Inferior parietal cortex (tissue), 1 donor: ENCODE results near the gene ZNFX1.
"Not testable (repeated sequence)": the region's sequence is repeated elsewhere in the genome, so short reads cannot be mapped to it uniquely, and the experiment has no call there.

Source experiments
- DNase-seq: peaks from one replicate; pipeline ENCODE4 v3.0.0-alpha.2; 2016; ENCODE audit errors: extremely low spot score

Gene ZNFX1

GRCh38 chr20:49210101-49210756 is 67.6 kb downstream of the ZNFX1 start:
- no peak for DNase-seq

- DNase-seq: no peak
Measured at GRCh38 chr20:49207076-49207475, 70.8 kb downstream of the ZNFX1 start.

DNA sequence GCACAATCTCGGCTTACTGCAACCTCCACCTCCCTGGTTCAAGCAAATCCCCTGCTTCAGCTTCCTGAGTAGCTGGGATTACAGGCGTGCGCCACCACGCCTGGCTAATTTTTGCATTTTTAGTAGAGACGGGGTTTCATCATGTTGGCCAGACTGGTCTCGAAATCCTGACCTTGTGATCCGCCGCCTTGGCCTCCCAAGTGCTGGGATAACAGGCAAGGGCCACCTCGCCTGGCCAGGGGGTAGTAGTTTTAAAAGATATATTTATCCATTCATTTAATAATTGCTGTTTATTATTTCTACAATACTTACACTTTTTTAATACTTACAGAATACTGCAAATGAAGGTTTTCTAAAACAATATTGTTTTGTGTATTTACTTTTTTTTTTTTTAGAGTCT is 74.1 kb downstream of the ZNFX1 start:
- no peak for DNase-seq

DNA sequence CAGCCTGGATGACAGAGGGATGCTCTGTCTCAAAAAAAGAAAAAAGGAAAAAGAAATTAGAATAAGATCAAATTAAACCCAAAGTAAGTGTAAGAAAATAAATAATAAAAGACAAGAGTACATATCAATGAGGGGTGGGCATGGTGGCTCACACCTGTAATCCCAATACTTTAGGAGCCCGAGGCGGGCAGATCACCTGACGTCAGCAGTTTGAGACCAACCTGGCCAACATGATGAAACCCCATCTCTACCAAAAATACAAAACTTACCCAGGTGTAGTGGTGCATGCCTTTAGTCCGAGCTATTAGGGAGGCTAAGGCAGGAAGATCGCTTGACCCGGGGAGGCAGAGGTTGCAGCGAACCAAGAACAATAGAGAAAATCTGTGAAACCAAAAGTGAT is 74.8 kb downstream of the ZNFX1 start:
- no peak for DNase-seq

DNA sequence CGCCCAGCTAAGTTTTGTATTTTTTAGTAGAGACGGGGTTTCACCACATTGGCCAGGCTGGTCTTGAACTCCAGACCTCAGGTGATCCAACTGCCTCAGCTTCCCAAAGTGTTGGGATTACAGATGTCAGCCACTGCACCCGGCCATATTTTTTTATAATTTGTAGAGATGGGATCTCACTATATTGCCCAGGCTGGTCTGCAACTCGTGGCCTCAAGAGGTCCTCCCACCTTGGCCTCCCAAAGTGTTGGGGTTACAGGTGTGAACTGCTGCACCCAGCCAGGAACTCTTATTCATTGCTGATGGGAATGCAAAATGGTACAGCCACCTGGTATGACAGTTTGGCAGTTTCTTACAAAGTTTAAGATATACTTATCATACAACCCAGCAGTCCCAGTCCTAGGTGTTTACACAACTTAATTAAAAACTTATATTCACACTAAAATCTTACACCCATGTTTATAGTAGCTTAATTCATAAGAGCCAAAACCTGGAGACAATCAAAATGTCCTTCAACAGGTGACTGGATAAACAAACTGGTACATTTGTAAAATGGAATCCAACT is 78.0 kb downstream of the ZNFX1 start:
- DNase-seq: no peak

- DNase-seq: not testable (repeated sequence)
Measured at GRCh38 chr20:49192944-49193518, 84.8 kb downstream of the ZNFX1 start.
